ENCODE measurements around the gene GBF1. TPM values are rescaled to one million over a fixed set of nuclear protein-coding genes. Genes with fewer than 3 reads are reported as not detected.
A peak's percentile ranks its signal among the peaks of the same experiment; 100 is the strongest.
"Not testable (repeated sequence)": the region's sequence is repeated elsewhere in the genome, so short reads cannot be mapped to it uniquely, and the experiment has no call there.

The GBF1 gene
- total RNA-seq, 1 experiment from 2014 or later: 27.6 TPM

- DNase-seq (ENCODE audit: extremely low read depth, low read depth): peak; percentile 40
Observed at GRCh38 chr10:102231357-102232318, 13.7 kb upstream of the GBF1 start.

GRCh38 chr10:102233997-102234396 lies 11.3 kb upstream of the GBF1 start:
- DNase-seq (ENCODE audit: extremely low read depth, low read depth): no peak

DNA sequence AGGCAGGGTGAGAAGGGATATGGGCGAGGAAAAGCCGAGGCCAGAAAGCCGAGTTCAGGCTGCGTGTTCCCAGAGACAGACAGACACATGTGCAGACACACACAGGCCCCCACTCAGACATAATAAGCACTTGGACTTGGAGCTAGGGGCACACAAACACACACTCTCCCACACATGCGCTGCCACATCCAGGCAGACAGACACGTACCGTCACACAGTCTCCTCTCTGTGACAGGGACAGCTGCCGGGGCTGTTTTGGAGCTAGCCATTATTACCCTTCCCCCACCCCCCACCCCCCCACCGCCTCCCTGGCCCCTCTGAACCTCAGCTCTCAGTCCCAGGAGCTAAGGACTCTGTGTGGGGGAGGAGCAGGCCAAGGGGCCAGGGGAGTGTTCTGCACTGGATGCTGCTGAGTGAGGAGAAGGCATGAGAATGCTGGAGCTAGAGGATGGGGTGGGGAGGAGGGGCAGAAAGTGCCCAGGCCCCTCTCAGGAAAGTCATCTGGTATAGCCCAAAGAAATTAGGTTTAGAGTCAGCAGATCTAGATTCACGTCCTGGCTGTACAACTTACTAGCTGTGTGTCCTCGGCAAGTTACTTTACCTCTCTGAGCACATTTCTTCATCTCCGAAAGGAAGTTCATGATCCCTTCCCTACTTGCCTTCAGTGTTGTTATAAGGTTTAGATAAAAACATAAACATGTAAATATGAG lies 10.3 kb upstream of the GBF1 start:
- no peak for DNase-seq (ENCODE audit: extremely low read depth, low read depth)

- no peak for DNase-seq (ENCODE audit: extremely low read depth, low read depth)
Observed at GRCh38 chr10:102235598-102235920, 9.8 kb upstream of the GBF1 start.

GRCh38 chr10:102236006-102236405 lies 9.3 kb upstream of the GBF1 start:
- DNase-seq (ENCODE audit: extremely low read depth, low read depth): no peak

DNA sequence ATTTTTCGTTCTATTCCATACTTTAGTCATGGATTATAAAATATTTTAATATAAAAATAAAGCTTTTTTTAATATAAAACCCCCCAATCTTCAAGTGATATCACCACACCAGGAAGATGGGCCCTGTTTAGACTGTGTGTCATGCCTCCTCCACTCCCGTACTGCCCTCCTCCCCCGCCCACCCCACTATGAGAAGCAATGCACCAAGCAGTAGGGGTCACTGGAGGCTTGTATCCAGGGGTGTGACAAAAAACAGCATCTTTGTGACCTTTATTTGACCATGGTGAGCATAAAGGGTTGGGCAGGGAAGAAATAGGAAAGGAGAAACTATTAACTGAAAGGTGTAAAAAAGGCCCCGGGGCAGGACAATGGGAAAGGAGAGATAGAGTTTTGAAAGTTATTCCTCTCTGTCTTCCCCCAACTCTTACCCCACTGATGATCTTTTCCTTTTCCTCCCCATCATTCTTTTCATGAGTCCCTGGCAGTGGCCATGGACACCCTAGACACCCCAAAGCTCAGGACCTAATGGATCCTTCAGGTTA lies 7.5 kb upstream of the GBF1 start:
- DNase-seq (ENCODE audit: extremely low read depth, low read depth): no peak

- DNase-seq (ENCODE audit: extremely low read depth, low read depth): no peak
Observed at GRCh38 chr10:102240467-102241031, 4.8 kb upstream of the GBF1 start.

DNA sequence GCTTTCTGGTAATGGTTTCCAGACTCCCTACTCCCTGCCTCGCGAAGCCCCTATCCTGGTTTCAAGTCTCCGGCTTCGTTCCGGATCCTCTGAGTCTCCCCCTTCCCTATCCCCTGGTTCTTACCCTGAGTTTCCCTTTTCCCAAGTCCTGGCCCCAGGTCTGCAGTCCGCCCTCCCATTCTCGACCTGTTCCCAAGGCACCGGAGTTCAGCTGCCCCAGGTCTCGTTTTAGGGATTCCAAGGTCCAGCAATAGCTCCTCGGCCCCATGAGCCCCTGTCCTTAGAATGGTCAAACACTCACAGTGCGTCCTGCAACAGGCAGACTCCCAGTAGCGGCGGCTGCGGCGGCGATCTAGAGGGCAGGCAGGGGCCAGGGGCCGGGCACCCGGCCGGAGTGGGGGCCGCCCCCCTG lies 4.3 kb upstream of the GBF1 start:
- no peak for DNase-seq (ENCODE audit: extremely low read depth, low read depth)

DNA sequence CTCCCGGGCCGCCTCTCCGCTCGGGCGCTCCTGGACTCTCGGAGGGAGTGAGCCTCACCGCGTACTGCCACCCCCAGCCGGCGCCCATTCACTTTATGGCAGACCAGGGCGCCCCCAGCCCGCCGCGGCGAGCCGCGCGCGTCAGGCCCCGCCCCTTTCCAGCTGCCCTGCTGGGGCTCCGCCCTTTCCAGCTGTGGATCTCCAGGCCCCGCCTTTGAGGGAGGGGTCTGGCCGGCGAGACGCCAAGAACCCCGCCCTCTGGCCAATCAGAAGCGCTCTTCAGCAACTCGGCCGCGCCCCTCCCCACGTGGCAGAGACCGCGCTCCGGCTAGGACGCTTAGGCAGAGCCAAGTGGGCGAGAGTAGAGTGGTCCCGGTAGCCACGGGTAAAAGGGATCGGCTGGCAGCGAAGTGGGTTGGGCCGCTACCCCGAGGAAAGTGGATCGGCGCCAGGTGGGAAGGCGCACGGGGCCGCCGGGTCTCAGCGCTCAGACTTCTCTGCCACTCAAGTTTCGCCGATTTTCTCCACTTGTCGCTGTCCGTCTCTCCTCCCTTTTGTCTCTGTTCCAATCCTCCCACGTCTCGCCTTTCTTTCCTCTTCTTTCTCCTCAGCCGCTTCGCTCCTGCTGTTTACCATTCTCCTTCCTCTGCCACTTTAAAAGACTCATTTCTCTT lies 3.8 kb upstream of the GBF1 start, which contains the start of gene PITX3:
Gene PITX3, minus strand, starts transcription at position 69 of the 674 bp plus-strand sequence. CDS start 9,432 bp downstream, outside the sequence.
- peak; percentile 86 for DNase-seq (ENCODE audit: extremely low read depth, low read depth)

DNA sequence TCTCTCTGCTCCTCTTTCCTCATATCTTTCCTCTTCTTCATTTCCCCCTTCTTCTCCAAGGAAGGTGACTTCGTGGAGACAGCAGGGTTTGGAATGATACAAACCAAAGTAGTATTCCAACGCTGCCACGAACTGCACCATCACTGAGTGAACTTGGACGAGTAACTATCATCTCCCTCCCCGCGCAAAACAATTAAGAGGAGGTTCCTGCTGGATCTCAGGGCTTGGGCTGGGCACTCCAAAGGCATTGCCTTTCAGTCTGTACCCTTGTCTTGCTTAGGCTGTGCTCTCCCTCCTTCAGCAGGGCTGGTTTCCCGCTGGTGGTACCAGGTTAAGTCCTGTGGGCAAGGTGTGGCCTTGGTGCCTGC lies 3.2 kb upstream of the GBF1 start:
- DNase-seq (ENCODE audit: extremely low read depth, low read depth): no peak

DNA sequence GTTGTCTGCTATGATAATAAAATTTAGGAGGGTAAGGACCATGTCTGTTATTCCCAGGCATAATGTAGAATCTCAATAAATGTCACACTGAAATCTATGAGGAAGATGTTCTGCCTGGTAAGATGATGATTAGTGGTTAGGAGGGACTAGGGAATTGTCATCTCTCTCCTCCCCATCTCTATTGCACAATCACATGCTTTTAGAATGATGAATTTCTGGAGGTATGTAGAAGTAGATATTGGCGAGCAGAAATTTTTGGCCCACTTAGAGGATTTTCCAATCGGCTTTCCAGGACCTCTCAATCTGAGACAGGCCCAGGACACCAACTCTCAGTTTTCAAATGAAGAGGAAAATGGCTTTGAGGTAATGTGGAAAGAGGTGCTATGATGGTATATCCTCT lies 2.0 kb upstream of the GBF1 start:
- DNase-seq (ENCODE audit: extremely low read depth, low read depth): no peak

- DNase-seq (ENCODE audit: extremely low read depth, low read depth): no peak
Observed at GRCh38 chr10:102245932-102246251, 560 bp downstream of the GBF1 start.

- DNase-seq (ENCODE audit: extremely low read depth, low read depth): no peak
Observed at GRCh38 chr10:102246261-102246660, 929 bp downstream of the GBF1 start.

DNA sequence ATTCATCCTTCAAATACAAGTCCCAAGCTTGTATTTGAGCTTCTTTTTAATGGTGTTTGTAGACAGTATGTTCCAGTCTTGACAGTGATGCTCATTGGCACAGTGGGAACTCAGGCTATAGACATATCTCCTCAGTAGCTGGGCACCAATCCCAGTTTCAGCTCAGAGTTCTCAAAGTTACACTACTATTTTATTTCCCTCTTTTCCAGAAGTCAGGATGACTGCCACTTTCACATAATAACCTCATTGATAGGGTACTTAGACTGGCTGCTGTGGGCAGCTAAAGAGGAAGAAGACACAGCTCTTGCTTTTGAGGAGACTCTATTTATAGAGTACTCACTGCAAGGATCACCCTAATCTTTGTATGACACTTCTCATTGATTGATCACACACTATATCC lies 2.4 kb downstream of the GBF1 start:
- no peak for DNase-seq (ENCODE audit: extremely low read depth, low read depth)

DNA sequence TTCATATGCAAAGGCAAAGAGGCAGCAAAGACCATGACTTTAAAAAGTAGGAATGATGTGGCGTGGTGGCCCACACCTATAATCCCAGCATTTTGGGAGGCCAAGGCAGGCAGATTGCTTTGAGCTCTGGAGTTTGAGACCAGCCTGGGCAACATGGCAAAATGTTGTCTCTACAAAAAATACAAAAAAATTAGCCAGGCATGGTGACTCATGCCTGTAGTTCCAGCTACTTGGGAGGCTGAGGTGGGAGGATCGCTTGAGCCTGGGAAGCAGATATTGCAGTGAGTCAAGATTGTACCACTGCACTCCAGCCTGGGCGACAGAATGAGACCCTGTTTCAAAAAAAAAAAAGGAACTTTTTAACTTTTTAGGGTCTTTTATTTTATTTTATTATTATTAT lies 7.2 kb downstream of the GBF1 start:
- not testable (repeated sequence) for DNase-seq (ENCODE audit: extremely low read depth, low read depth)

DNA sequence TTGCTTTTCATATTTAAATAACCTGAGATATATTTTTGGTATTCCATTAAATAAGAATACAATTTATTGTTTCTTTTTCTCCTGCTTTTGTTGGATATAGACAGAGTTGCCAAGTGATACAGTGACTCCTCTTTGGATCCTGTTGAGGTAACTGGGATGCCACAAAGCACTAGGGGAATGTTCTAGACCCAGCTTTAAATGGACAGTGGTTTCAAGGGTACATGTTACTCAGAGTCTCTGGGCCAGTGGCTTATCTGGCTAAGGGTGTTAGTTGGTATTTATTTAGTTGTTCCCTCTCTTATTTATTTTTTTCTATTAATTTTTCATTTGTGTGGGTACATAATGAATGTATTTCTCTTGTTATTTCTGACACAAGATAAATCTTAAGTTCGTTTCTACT lies 9.1 kb downstream of the GBF1 start:
- no peak for DNase-seq (ENCODE audit: extremely low read depth, low read depth)

DNA sequence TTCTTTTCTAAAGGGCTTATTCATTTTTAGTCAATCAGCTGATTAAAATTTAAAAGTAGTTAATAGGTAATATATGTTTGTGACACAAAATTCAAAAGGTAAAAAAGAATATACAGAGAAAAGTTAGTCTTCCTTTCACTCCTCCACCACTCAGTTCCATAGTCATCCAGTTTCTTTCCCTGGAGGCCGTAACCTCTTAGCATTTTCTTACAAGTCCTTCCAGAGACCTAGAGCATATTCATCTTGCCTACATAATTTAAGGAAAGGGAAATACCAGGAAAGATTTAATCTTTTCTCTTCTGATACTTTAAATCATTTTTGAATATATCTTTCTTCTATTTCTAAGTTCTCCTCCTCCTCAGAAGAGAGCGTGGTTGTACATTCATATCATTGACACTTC lies 10.1 kb downstream of the GBF1 start:
- no peak for DNase-seq (ENCODE audit: extremely low read depth, low read depth)

- no peak for DNase-seq (ENCODE audit: extremely low read depth, low read depth)
Observed at GRCh38 chr10:102261196-102261595, 15.9 kb downstream of the GBF1 start.

DNA sequence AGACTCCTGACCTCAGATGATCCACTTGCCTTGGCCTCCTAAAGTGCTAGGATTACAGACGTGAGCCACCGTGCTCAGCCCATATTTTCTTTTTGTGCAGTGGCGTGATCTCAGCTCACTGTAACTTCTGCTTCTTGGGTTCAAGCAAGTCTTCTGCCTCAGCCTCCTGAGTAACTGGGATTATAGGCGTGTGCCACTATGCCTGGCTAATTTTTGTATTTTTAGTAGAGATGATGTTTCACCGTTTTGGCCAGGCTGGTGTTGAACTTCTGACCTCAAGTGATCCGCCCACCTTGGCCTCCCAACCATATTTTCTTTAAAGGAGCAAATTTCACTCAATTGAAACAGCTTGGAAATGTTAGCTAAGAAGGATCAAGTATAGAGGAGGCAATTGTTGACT lies 16.5 kb downstream of the GBF1 start:
- no peak for DNase-seq (ENCODE audit: extremely low read depth, low read depth)

GRCh38 chr10:102262744-102263370 lies 17.5 kb downstream of the GBF1 start:
- DNase-seq (ENCODE audit: extremely low read depth, low read depth): no peak

GRCh38 chr10:102264371-102264770 lies 19.0 kb downstream of the GBF1 start:
- DNase-seq (ENCODE audit: extremely low read depth, low read depth): no peak

Data from NCI-H460 (cell line).